ENCODE measurements around the gene CARTPT. TPM values are rescaled to one million over a fixed set of nuclear protein-coding genes. Genes with fewer than 3 reads are reported as not detected.

The CARTPT gene
- not detected for total RNA-seq
- long read RNA-seq = 0 reads

DNA sequence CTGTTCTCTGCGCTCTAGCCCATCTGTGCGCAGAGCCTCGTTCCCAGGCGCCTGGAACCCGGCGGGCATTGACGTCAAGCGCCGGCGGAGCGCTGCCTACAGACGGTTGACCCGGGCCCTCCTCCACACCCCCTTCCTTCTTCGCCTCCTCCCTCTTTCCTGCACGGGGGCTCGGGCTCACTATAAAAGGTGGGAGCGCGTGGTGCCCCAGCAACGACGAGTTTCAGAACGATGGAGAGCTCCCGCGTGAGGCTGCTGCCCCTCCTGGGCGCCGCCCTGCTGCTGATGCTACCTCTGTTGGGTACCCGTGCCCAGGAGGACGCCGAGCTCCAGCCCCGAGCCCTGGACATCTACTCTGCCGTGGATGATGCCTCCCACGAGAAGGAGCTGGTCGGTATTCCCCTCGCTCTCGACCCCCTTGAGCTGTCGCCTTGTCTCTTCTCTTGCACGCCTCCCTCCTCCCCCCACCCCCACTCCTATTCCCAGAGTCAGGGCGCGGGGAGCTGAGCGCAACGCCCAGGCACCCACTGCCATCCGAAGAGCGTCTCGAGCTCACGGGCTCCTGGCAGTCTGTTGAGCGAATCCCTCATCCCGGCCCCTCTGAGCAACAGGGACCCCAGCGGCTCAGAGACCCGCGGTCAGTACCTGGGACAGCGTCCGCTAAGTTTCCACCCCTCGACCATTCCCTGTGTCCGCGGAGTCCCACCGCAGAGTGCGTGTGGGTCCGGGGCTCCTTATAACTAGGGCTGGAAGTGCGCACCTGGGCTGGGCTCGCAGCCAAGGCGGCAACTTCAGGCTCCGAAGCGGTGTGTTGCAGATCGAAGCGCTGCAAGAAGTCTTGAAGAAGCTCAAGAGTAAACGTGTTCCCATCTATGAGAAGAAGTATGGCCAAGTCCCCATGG lies at the start of gene CARTPT:
CARTPT (plus strand) TSS at position 213 of the 902 bp plus-strand sequence; CDS start at position 232, 19 bp downstream.
- DNase-seq = peak; percentile 18
- ATAC-seq = peak; percentile 62 to 68

DNA sequence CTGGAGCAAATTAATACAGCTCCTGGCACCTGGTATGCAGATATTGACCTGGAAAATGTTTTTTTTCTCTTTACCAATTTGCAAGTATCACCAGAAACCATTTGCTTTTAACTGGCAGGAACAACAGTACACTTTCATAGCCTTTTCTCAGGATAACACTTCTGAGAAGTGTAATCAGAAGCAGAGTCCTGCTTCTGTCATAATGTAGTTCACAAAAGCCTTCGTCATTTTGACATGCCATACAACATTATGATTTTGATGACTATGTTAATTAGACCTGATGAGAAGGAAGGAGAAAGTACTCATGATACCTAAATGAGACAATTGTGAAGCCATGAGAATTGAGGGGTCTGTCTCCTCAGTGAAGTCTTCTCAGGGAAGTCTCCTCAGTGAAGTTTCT lies 41.1 kb upstream of the CARTPT start:
- intact Hi-C loops (cut with DNase I) = no loop called here
- ATAC-seq = no peak
- no peak for DNase-seq

More for the DNA sequence above, at the start of gene CARTPT:
- intact Hi-C loops (cut with DNase I) = no loop called here

DNA sequence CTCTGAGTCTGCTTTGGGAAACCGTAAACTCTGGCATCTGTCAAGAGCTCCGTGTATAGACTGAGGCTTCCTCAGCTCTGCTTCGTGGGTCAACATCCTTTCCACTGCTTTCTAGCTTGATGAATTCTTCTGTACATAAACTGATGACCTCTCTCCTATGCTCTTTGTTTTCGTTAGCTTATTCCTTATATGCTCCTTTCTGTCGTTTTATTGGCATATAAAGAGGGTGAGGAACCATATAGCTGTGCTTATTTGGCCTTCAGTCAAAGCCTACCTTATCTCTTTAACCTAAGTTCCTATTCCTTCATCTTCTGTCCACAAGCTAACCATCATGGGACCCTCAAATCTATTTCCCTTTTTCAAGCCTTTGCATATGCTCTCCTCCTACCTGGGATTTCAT lies 39.4 kb upstream of the CARTPT start:
- DNase-seq = no peak
- intact Hi-C loops (cut with DNase I) = no loop called here
- ATAC-seq = no peak

DNA sequence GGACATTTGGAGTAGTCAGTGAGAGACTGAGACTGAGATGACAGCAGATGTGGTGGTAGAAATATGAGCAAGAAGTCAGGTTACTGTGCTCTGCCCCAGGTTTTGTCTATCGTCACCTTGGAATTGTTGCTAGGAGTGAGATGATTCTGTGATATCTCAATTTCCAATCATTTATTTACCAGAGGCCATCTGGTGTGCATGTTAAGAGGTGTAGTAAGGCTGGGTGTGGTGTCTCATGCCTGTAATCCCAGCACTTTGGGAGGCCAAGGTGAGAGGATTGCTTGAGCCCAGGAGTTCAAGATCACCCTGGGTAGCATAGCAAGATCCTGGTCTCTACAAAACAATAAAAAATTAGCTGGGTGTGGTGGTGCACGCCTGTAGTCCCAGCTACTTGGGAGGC lies 38.6 kb upstream of the CARTPT start:
- DNase-seq (no peak), ATAC-seq (no peak)
- intact Hi-C loops (cut with DNase I) = no loop called here

DNA sequence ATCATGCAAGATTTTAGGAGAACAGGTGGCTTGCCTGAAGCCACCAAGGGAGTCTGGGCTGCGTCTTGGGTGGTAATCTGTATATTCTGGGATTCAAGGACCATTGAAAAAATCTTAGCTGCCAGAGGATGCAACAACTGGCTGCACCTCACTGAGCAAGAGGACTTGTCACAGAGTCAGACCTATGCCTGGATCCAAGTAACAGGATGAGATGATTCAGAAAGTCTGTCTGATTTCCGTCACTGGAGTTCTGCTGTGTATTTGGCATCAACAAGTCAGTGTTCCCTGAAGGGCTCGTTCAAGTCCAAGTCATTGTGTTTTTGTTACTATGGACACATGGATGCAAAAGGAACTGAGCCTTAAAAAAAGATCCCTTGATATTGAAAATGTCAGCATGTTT lies 37.8 kb upstream of the CARTPT start:
- no peak for ATAC-seq

DNA sequence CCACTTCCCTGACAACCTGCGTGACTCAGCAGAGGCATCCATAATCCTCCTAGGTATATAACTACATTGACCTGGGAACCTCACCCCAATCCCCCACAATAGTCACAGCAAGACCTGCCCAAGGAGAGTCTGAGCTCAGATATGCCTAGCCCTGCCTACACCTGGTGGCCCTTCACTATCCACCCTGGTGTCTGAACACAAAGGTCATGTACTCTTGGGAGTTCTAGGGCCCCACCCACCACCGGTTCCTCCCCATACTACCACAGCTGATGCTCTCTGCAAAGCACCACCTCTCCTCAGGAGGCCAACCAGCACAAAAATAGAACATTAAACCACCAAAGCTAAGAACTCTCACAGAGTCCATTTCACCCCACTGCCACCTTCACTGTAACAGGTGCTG lies 34.8 kb upstream of the CARTPT start:
- ATAC-seq = no peak
- intact Hi-C loops (cut with DNase I) = no loop called here

More for the DNA sequence above, 37.8 kb upstream of the CARTPT start:
- intact Hi-C loops (cut with DNase I) = no loop called here
- no peak for DNase-seq

DNA sequence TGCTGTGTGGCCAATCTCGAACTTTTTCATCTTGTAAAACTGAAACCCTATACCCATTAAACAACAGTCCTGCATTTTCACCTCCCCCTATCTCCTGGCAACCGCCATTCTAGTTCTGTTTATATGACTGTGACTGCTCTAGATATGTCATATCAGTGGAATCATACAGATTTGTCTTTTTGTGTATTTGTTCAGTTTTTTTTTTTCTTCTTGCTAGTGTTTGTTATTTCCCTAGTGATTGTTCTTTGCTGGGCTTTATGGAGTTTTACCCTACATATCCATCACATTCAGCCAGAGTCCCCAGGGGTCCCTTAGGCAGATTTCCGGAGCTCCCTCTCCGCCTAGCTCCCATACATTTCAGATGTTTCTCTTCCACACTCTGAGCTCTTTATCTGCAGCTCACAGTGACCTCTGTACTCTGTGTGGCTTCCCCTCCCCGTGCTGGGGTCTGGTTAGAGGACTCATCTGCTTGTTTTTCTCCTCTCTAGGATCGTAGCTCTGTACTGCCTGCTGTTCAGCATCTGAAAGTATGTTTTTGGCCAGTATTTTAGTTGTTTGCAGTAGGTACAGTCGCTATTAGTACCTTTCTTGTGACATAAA lies 25.1 kb upstream of the CARTPT start:
- DNase-seq (no peak), ATAC-seq (no peak)
- intact Hi-C loops (cut with DNase I) = no loop called here

More for the DNA sequence above, 34.8 kb upstream of the CARTPT start:
- no peak for DNase-seq

DNA sequence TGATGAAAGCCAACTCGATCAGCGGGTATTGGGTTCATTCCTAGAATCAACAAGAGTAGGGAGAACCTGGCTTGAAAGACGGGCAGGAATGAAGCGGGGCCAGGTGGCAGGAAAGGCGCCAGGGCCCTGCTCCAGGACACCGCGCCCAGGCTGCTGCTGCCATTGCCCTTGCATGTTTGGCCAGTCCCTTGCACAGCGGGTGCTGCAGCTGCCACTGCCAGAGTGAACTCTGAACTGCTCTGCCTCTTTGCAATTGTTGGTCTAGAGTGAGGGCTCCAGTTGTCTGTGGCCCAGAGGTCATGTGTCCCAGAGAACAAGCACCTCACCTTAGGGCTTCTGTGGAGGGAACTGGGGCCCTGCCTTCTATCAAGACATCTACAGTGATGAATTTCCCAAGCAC lies 24.0 kb upstream of the CARTPT start:
- DNase-seq (no peak), ATAC-seq (no peak)
- intact Hi-C loops (cut with DNase I) = no loop called here

DNA sequence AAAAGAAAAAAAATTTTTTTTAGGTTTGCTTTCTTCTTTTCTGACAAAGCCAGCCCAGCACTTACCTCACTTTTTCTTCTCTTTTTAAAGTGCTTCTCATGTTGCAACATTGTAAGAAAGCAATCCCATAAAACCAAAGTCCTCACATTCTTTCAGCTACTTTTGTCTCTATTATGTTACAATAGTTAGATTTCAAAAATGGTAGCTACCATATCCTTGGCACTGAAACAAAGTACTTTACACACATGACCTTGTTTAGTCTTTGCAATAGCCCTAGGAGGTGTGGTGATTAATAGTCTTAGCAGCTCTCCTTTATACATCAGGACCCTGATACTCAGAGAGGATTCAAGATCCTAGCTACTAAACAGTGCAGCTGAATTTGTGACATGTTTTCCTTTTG lies 23.5 kb upstream of the CARTPT start:
- DNase-seq (no peak), ATAC-seq (no peak)
- intact Hi-C loops (cut with DNase I) = no loop called here

DNA sequence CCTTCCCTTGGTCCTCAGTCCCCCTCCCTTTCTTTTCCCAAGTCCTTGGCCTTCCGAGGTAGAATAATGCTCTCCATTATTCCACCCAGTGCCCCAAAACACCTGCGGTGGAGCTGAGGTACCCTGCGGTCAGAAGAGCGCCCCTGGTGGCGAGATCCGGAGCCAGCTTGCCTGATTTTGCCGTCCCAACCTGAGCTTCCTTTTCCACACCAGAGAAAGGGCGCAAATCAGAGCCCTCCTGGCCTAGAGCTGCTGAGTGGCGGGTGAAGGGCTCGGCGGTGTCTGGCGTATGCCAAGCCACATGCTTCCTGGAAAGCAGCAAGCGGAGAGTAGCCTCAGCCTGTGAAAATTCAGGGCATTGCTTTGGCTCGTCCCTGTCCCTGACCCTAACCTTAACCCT lies 21.1 kb upstream of the CARTPT start:
- intact Hi-C loops (cut with DNase I) = no loop called here
- ATAC-seq (peak; percentile 79 to 86), DNase-seq (peak; percentile 27)

DNA sequence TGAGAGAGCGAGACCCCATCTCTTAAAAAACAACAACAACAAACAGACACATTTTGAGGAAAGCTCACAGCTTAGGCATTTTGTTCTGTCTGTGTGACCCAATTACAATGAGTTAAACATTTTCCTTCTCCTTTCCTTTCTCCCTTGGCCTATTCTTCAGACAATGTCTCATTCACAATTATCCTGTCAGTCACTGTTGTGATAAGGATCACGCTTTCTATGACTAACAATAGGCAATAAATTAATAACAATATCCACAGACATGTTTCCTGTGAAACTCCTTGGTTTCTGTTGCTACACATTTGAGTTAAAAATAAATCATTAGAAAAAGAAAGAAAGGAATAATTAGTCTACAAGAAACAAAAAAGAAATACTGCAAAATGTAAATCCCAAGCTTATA lies 19.8 kb upstream of the CARTPT start:
- ATAC-seq = no peak
- DNase-seq = no peak
- intact Hi-C loops (cut with DNase I) = no loop called here

DNA sequence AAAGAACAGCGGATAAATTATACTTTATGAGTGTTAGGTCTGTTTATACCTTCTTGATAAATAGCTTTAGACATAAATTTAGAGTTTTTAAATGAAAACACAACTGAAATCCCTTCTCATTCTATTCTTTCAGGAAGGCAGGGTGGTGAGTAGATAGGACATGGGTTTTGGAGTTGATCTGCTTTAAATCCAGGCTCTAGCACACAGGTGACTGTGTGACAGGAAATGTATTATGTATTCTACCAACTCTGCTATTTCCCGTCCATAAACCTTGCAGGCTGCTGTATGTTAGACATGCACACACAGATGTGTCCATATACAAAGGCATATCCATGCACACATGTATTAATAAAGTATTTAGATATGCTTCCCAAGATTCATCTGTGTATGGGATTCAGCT lies 19.3 kb upstream of the CARTPT start:
- intact Hi-C loops (cut with DNase I) = no loop called here
- no peak for DNase-seq
- ATAC-seq = no peak

DNA sequence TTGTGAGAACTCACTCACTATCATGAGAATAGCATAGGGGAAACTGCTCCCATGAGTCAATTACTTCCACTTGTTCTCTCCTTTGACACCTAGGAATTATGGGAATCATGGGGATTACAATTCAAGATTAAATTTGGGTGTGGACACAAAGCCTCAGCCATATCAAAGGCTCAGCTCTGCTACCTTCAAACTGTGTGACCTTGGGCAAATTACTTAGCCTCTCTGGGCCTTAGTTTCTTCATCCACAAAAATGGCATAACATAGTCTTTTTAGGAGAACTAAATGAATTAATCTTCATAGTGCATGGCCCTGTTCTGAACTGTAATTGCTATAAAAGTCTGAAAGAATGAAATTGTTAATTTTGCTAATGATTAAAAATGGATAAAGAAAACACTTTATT lies 18.3 kb upstream of the CARTPT start:
- DNase-seq (no peak), ATAC-seq (no peak)
- intact Hi-C loops (cut with DNase I) = no loop called here

DNA sequence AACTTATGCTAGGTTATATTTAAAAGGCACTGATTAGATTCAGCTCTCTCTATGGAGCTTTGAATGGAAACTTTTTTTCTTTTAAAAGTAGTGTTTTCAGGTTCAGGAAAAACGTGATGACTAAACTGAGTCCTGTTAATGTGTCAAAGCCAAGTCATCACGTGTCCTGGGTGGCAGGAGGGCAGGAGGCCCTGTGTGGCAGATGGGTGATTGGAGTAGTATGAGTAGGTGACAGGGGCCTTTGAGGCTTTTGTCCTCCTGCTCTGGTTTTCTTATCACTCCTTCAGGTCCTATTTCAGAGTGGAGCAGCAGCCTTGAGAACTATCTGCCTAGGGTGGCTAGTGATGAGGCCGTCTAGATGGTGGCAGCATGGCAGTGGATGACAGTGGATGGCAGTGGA lies 17.7 kb upstream of the CARTPT start:
- DNase-seq (no peak), ATAC-seq (no peak)
- intact Hi-C loops (cut with DNase I) = no loop called here

DNA sequence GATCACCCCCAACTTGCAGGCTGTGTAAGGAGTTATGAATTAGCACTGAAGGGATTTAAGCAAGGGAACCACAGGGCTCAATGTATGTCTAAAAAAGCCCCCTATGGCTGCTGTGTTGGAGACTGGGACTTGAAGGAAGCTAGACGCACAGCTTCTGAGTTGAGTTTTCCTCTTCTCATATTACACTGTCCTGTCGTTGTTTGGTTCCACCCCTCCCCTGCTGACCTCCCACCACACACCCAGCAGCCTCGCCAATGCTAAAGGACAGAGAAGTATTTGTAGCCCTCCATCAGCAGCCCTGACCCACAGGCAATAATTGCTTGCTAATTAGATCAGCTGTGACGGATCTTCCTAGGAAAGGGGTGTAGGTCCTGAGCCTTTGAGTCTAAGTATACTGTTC lies 15.1 kb upstream of the CARTPT start:
- no peak for ATAC-seq
- intact Hi-C loops (cut with DNase I) = no loop called here
- no peak for DNase-seq

DNA sequence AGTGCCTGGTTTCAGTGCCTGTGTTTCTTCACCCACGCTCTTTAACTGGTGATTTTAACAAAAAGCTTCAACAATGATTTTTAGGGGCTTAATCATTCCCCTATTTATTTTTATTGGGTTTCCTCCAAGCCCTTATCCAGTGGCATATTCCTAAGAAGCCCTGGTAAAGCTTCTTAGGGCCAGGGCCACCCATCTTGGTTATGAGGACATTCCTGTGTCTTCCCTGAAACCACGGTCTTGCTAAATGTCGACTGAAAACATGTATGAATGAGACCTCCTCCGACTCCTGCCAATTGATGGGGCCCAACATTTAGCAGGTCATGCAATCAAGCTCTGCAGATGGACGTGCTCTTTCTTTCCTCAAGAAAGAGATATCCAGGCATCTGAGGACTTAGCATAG lies 13.7 kb upstream of the CARTPT start:
- DNase-seq (no peak), ATAC-seq (no peak)
- intact Hi-C loops (cut with DNase I) = no loop called here

DNA sequence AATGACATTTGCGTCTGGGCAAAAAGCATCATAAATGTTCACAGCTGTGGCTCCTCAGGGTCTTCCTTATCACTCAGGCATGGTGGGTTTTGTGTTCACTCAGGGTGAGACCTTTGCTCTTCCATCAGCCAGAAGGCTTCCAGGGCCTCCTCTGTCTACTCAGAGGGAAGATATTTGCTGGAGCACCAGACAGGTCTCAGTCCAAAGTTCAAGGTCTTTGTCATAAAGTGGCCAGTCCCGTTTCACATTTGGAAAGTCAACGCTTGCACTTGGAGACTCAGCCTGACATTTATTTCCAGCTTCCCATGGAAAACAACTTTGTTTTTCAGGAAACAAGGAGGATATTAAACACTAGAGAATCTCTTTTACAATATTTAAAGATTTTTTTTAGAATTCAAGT lies 12.2 kb upstream of the CARTPT start:
- DNase-seq = no peak
- no peak for ATAC-seq
- intact Hi-C loops (cut with DNase I) = no loop called here

DNA sequence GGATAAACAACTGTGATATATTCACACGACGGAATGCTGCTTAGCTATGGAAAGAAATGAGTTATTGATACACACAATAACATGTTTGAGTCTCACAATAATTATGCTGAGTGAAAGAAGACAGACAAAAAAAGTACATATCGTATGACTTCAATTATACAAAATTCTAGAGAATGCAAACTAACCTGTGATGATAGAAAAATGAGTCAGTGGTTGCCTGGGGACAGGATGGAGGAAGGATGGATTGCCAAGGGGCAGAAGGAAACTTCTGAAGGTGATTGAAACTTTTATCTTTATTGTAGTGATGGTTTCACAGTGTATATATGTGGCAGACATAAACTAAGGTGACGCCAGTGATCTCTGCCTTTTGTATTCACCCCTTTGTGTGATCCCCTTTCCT lies 7.5 kb upstream of the CARTPT start:
- no peak for ATAC-seq
- DNase-seq = no peak
- intact Hi-C loops (cut with DNase I) = no loop called here

DNA sequence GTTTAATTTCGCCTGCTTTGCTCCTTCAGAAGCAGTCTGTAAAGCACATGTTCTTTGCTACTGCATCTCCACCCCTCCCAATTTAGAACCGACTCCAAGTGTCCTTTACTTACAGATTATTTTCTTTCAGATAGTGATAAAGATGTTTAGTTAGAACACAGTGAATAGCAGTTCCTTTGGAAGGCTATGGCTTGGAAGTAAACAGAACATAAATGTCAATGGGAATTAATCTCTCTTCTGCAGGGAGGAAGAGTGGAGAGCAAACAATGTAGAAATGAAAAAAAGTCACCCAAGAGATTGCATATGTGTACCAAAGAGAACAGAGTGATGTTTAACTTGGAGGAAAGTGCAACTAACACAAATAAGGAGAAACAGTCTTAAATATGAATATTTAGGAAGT lies 4.2 kb upstream of the CARTPT start:
- ATAC-seq = no peak
- DNase-seq = no peak
- intact Hi-C loops (cut with DNase I) = no loop called here

DNA sequence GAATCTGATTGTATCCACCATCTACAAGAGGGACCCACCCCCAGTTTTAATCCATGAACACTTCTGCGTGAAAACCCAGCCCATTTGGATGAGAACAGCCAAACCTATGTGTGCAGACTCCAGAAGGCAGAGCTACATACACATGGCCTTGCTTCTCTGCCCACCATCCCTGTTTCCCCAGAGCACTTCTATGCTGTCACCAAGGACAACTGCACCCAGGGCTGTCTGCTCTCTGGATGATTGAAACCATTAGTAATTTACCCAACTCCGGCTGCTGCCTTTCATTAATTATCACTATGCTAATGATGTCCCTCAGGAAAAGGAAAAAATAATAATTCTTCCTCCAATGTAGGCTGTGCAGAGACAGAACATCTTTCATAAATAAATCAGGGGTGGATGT lies 8.9 kb downstream of the CARTPT start:
- intact Hi-C loops (cut with DNase I) = no loop called here
- no peak for ATAC-seq

DNA sequence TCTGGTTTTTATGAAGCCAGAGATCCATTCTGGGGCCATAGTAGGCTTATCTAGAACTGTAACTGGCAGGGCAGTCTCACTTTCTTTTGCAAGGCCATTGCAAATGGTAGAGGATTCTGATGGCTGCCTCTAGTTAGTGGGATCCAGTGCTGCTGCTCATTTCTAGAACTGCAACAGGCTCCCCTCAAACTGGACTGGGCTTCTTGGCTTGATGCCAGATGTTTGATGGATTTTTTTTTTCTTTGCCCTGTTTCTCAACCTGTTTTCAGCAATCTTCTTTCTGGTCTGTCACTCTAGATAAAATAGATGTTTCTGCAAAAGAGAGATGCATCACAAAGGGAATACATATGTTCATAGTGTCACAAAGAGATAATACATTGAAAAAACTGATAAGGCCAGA lies 11.9 kb downstream of the CARTPT start:
- no peak for ATAC-seq
- DNase-seq = no peak

More for the DNA sequence above, 8.9 kb downstream of the CARTPT start:
- no peak for DNase-seq

More for the DNA sequence above, 11.9 kb downstream of the CARTPT start:
- intact Hi-C loops (cut with DNase I) = no loop called here
